GM12878 (cell line): Measurements from ENCODE around the gene FAR2. TPM values are rescaled to one million over a fixed set of nuclear protein-coding genes. Genes with fewer than 3 reads are reported as not detected.

ENCODE experiments used
- ATAC-seq: fragments of 200-7000 bp; cut with Tn5 transposase; 3 replicates; pipeline ENCODE4 v1.9.1; 2020; ENCODE audit warnings: mild to moderate bottlenecking, moderate library complexity
- BruUV-seq: library from RNA; stranded (reverse); fragments of 400-500 nt; replicated peaks from 2 replicates; lab custom pipeline; 2021; lab: Mats Ljungman, UMichigan
- CTCF ChIA-PET: fragments of 300-600 bp; sonication (Branson Sonifier 250); formaldehyde crosslinking; extraction: SDS; loops from one replicate; lab custom pipeline; 2021; ENCODE audit warnings: inconsistent platforms; lab: Yijun Ruan, JAX
- POLR2A ChIA-PET: fragments of 350-600 bp; formaldehyde crosslinking; extraction: SDS; loops from one replicate; lab custom pipeline; 2021; ENCODE audit warnings: inconsistent platforms; lab: Charles Lee
- RAD21 ChIA-PET: fragments of 300-600 bp; sonication (Branson Sonifier 250); formaldehyde crosslinking; loops from one replicate; lab custom pipeline; 2023; ENCODE audit warnings: antibody characterized with exemption; ENCODE audit not compliant: unreplicated experiment; lab: Charles Lee
- SMC1A ChIA-PET: fragments of 300-600 bp; sonication (Branson Sonifier 250); formaldehyde crosslinking; loops from one replicate; lab custom pipeline; 2023; ENCODE audit not compliant: unreplicated experiment, uncharacterized antibody; lab: Charles Lee
- DNase-seq: peaks from one replicate; pipeline ENCODE4 v3.0.0-alpha.2; 2011; ENCODE audit warnings: low read depth, low spot score
- FAIRE-seq: peaks from 3 replicates; lab custom pipeline; 2011; peaks lifted over from hg19 to GRCh38; lab: Jason Lieb, UNC
- H2AFZ ChIP-seq: 2 replicates; pipeline ENCODE4 v1.6.0; 2011; ENCODE audit warnings: low read depth, low read length, control low read depth; ENCODE audit not compliant: control insufficient read depth
- H3K27ac ChIP-seq: 2 replicates; pipeline ENCODE4 v1.5.1; 2011; ENCODE audit warnings: control low read depth; ENCODE audit not compliant: control insufficient read depth, insufficient read depth
- H3K27me3 ChIP-seq, 2 experiments: replicated peaks in 1 of 2; 2 replicates each; pipeline versions ENCODE4 v1.6.0 to v1.6.1; 2011; ENCODE audit warnings: low read length in 1 of 2; ENCODE audit not compliant: control insufficient read depth in 2 of 2, insufficient read depth in 2 of 2
- H3K36me3 ChIP-seq, 2 experiments: 2 replicates each; pipeline ENCODE4 v1.5.1; 2011; ENCODE audit warnings: low read length in 1 of 2; ENCODE audit not compliant: control insufficient read depth in 2 of 2, insufficient read depth in 2 of 2
- H3K4me1 ChIP-seq: 2 replicates; pipeline ENCODE4 v1.6.1; 2011; ENCODE audit warnings: mild to moderate bottlenecking, low read length, moderate library complexity, mixed read lengths; ENCODE audit not compliant: control insufficient read depth, insufficient read depth
- H3K4me2 ChIP-seq: 2 replicates; pipeline ENCODE4 v1.6.0; 2011; ENCODE audit warnings: control low read depth; ENCODE audit not compliant: control insufficient read depth, insufficient read depth
- H3K4me3 ChIP-seq: fragments of 200-600 bp; sonication (generic); 2 replicates; pipeline ENCODE4 v1.5.1; 2016
- H3K79me2 ChIP-seq: 2 replicates; pipeline ENCODE4 v1.6.0; 2011; ENCODE audit warnings: low read length; ENCODE audit not compliant: control insufficient read depth, insufficient read depth
- H3K9ac ChIP-seq: 2 replicates; pipeline ENCODE4 v1.8.0; 2011; ENCODE audit warnings: low read length, control low read depth, mixed read lengths; ENCODE audit not compliant: control insufficient read depth, insufficient read depth
- H3K9me3 ChIP-seq: replicated peaks from 3 replicates; pipeline ENCODE4 v1.5.1; 2011; ENCODE audit warnings: mild to moderate bottlenecking, low read length; ENCODE audit not compliant: control insufficient read depth, insufficient read depth
- H4K20me1 ChIP-seq: 2 replicates; pipeline ENCODE4 v1.6.0; 2011; ENCODE audit not compliant: control insufficient read depth, insufficient read depth
- ESRRA ChIP-seq: IDR thresholded peaks from 2 replicates; pipeline ENCODE4 v1.6.1; 2012; ENCODE audit warnings: mild to moderate bottlenecking, low read length, improper control_type of control experiment
- IKZF1 ChIP-seq: fragments of 450-650 bp; conservative IDR thresholded peaks from 2 replicates; pipeline ENCODE4 v1.6.1; 2017; ENCODE audit warnings: antibody characterized with exemption, mild to moderate bottlenecking
- JUNB ChIP-seq: IDR thresholded peaks from 2 replicates; pipeline ENCODE4 v1.6.1; 2016; ENCODE audit warnings: antibody characterized with exemption, mild to moderate bottlenecking
- MTA2 ChIP-seq: fragments of 450-650 bp; IDR thresholded peaks from 2 replicates; pipeline ENCODE4 v1.6.1; 2016; ENCODE audit warnings: low read depth, mild to moderate bottlenecking, moderate library complexity
- RBBP5 ChIP-seq: fragments of 200-600 bp; sonication (generic); conservative IDR thresholded peaks from 2 replicates; pipeline ENCODE4 v1.6.1; 2016
- SMC3 ChIP-seq: IDR thresholded peaks from 2 replicates; pipeline ENCODE4 v1.6.1; 2011; ENCODE audit warnings: low read length, improper control_type of control experiment, borderline replicate concordance
- TCF3 ChIP-seq: IDR thresholded peaks from 2 replicates; pipeline ENCODE4 v1.6.1; 2012; ENCODE audit warnings: low read depth, mild to moderate bottlenecking, low read length, borderline replicate concordance; ENCODE audit not compliant: insufficient read depth
- WGBS: methylation state at CpG from one replicate; pipeline ENCODE4 v1.1.6; 2016; ENCODE audit warnings: low lambda C conversion rate; ENCODE audit not compliant: insufficient replicate concordance, insufficient coverage; ENCODE audit errors: missing lambda C conversion rate; 5-methylcytosine and 5-hydroxymethylcytosine counted together
- in situ Hi-C: fragments of 300-500 bp; cut with MboI; formaldehyde crosslinking; loops from 9 replicates; pipeline ENCODE4 v1.14.3; 2018; ENCODE audit warnings: mixed read lengths
- intact Hi-C: fragments of 100-400 bp; cut with micrococcal nuclease; formaldehyde crosslinking; loops from one replicate; pipeline ENCODE4 v1.14.2; 2022; ENCODE audit not compliant: unreplicated experiment
- polyA plus RNA-seq, 11 experiments: library from polyadenylated mRNA; depleted of rRNA in 4 of 11; unstranded in 6 of 11; stranded (reverse) in 5 of 11; fragments of >200 nt; fragmentation: Nextera tagmentation in 4 of 11; fragmentation: Illumina TruSeq in 1 of 11; extraction: Ambion mirVana in 4 of 11; extraction: Trizol in 1 of 11; gene quantifications; 1 replicate in 1 of 11; 2 replicates in 10 of 11; pipeline versions ENCODE4 v1.2.1 to v1.2.3, GENCODE V29; 2011 to 2016; ENCODE audit warnings: inconsistent platforms in 2 of 11, missing spikeins in 2 of 11, low read depth in 1 of 11
- total RNA-seq, 4 experiments: library from RNA; depleted of rRNA in 3 of 4; stranded (reverse); fragments of >200 nt in 3 of 4; fragmentation: Illumina TruSeq in 1 of 4; extraction: Trizol in 1 of 4; gene quantifications; 2 replicates each; pipeline versions ENCODE4 v1.2.1 to v1.2.3, GENCODE V29; 2013 to 2021
- TF ChIP-seq, protein P1 (sequence below): fragments of 450-650 bp; IDR thresholded peaks from 2 replicates; pipeline ENCODE4 v1.6.1; 2017; ENCODE audit warnings: mild to moderate bottlenecking
- TF ChIP-seq, protein P2 (sequence below): IDR thresholded peaks from 2 replicates; pipeline ENCODE4 v1.6.1; 2011; ENCODE audit warnings: borderline replicate concordance, low read depth, mild to moderate bottlenecking, moderate library complexity, mixed read lengths, low read length; ENCODE audit not compliant: insufficient read depth; ENCODE audit errors: extremely low read length

Gene FAR2
- total and polyA plus RNA-seq, 10 of the 15 experiments (the other 5 are each of a cell fraction or from before 2014, with no cell fraction given): 0.50 to 1.1 (median 0.65) TPM

DNA sequence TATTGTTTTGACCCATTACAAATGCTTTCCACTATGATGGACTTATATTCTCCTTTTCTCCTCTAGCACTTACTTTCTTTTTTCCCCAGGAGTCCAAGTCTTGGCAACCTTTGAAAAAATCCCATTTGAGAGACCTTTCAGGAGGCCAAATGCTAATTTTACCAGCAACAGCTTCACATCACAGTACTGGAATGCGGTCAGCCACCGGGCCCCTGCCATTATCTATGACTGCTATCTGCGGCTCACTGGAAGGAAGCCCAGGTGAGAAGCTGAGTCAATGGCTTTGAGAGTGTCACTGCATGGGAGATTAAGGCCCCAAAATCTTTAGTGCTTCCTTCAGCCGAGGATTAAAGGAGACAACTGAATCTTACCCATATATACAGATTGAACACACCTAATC, 167.7 kb downstream of the FAR2 start:
- no TSS peak for BruUV-seq
- WGBS: 88% methylated on average over 4 of the region's 4 CpGs
- Histone ChIP-seq H3K36me3 (no peaks in the 10 kb centered on the region), H3K4me2 (no peak overlapping the region), H3K9me3 (no peaks in the 10 kb centered on the region), H2AFZ (no peak overlapping the region), H3K9ac (no peak overlapping the region), H3K27me3 (no peaks in the 10 kb centered on the region), H3K4me1 (no peaks in the 10 kb centered on the region), H3K27ac (no peak overlapping the region), H3K4me3 (no peak overlapping the region), H4K20me1 (no peaks in the 10 kb centered on the region), H3K79me2 (no peaks in the 10 kb centered on the region)
- RAD21 ChIA-PET: interaction anchor here (1.6 to 5.4 kb wide), 3 partner anchors 229 to 244 kb away, joined by 4 to 71 read pairs (median 37); no protein-coding TSS in a partner anchor
- intact Hi-C loops: loop anchor here (1.0 to 5.0 kb wide), 2 partner anchors 229 to 243 kb away; no protein-coding TSS in a partner anchor
- SMC1A ChIA-PET: interaction anchor here (0.8 to 3.7 kb wide), 10 partner anchors 11 to 314 kb away, joined by 3 to 71 read pairs (median 4); no protein-coding TSS in a partner anchor
- no peak for TF ChIP-seq ESRRA
- no peak for TF ChIP-seq TCF3
- no peak for TF ChIP-seq SMC3
- TF ChIP-seq JUNB: no peak
- no peak for TF ChIP-seq RBBP5
- TF ChIP-seq MTA2: no peak
- TF ChIP-seq IKZF1: no peak
- TF ChIP-seq, protein P1, sequence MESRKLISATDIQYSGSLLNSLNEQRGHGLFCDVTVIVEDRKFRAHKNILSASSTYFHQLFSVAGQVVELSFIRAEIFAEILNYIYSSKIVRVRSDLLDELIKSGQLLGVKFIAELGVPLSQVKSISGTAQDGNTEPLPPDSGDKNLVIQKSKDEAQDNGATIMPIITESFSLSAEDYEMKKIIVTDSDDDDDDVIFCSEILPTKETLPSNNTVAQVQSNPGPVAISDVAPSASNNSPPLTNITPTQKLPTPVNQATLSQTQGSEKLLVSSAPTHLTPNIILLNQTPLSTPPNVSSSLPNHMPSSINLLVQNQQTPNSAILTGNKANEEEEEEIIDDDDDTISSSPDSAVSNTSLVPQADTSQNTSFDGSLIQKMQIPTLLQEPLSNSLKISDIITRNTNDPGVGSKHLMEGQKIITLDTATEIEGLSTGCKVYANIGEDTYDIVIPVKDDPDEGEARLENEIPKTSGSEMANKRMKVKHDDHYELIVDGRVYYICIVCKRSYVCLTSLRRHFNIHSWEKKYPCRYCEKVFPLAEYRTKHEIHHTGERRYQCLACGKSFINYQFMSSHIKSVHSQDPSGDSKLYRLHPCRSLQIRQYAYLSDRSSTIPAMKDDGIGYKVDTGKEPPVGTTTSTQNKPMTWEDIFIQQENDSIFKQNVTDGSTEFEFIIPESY: no peak
- TF ChIP-seq, protein P2, sequence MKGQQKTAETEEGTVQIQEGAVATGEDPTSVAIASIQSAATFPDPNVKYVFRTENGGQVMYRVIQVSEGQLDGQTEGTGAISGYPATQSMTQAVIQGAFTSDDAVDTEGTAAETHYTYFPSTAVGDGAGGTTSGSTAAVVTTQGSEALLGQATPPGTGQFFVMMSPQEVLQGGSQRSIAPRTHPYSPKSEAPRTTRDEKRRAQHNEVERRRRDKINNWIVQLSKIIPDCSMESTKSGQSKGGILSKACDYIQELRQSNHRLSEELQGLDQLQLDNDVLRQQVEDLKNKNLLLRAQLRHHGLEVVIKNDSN: no peak
- POLR2A ChIA-PET: no interaction called here
- in situ Hi-C loops: no loop called here
- DNase-seq (no peak), FAIRE-seq (no peak), ATAC-seq (no peak)
- CTCF ChIA-PET: interaction anchor here (1.0 to 5.6 kb wide), 16 partner anchors 9 to 293 kb away, joined by 3 to 129 read pairs (median 8); no protein-coding TSS in a partner anchor
